PC-9 (cell line): ENCODE data around the gene DNAH14.

Experiments used
- CTCF ChIP-seq: fragments of 200-600 bp; sonication (generic); conservative IDR thresholded peaks from 2 replicates; pipeline ENCODE4 v1.6.1; 2017; ENCODE audit warnings: mixed run types, antibody characterized with exemption, mild to moderate bottlenecking, moderate library complexity
- EZH2 ChIP-seq: fragments of 200-600 bp; sonication (generic); IDR thresholded peaks from 2 replicates; pipeline ENCODE4 v1.8.0; 2017; ENCODE audit warnings: antibody characterized with exemption, low read depth

GRCh38 chr1:225250432-225250831, 321.0 kb downstream of the DNAH14 start:
- TF ChIP-seq CTCF (no peak), EZH2 (no peak)
